Effector memory CD8-positive, alpha-beta T cell (primary cell): ENCODE measurements around the gene CCBE1.
"Not testable (repeated sequence)": the region's sequence is repeated elsewhere in the genome, so short reads cannot be mapped to it uniquely, and the experiment has no call there.

Experiments used
- ATAC-seq: fragments of 150-1000 bp; cut with Tn5 transposase; replicated peaks from 2 replicates; pipeline ENCODE4 v1.10.0; 2021; ENCODE audit warnings: mild to moderate bottlenecking, moderate library complexity
- DNase-seq, 3 experiments: peaks; one replicate each; pipeline ENCODE4 v3.0.0; 2021
- H3K27ac Mint-ChIP-seq, 2 donors: one replicate each; pipeline ENCODE4 v1.8.0; 2022; ENCODE audit warnings: mild to moderate bottlenecking in 2 of 2, mixed read lengths in 2 of 2, moderate library complexity in 2 of 2
- H3K27me3 Mint-ChIP-seq, 2 donors: one replicate each; pipeline ENCODE4 v1.8.0; 2022; ENCODE audit warnings: mixed read lengths in 2 of 2
- H3K36me3 Mint-ChIP-seq: one replicate; pipeline ENCODE4 v1.8.0; 2022; ENCODE audit warnings: mild to moderate bottlenecking, moderate library complexity, mixed read lengths; ENCODE audit not compliant: insufficient read depth
- H3K4me1 Mint-ChIP-seq, 2 donors: one replicate each; pipeline ENCODE4 v1.8.0; 2022; ENCODE audit warnings: low read depth in 2 of 2, mixed read lengths in 2 of 2
- H3K4me3 Mint-ChIP-seq, 2 donors: one replicate each; pipeline ENCODE4 v1.8.0; 2022; ENCODE audit warnings: mild to moderate bottlenecking in 2 of 2, mixed read lengths in 2 of 2, moderate library complexity in 2 of 2
- H3K9me3 Mint-ChIP-seq, 2 donors: one replicate each; pipeline ENCODE4 v1.8.0; 2022; ENCODE audit warnings: mixed read lengths in 2 of 2
- total RNA-seq, 9 experiments: gene quantifications; one replicate each; lab custom pipeline; 2026; lab: John Stamatoyannopoulos, UW

CCBE1 gene
- 0 to 0.42 (median 0.10) reads per million in 9 experiments for total RNA-seq

DNA sequence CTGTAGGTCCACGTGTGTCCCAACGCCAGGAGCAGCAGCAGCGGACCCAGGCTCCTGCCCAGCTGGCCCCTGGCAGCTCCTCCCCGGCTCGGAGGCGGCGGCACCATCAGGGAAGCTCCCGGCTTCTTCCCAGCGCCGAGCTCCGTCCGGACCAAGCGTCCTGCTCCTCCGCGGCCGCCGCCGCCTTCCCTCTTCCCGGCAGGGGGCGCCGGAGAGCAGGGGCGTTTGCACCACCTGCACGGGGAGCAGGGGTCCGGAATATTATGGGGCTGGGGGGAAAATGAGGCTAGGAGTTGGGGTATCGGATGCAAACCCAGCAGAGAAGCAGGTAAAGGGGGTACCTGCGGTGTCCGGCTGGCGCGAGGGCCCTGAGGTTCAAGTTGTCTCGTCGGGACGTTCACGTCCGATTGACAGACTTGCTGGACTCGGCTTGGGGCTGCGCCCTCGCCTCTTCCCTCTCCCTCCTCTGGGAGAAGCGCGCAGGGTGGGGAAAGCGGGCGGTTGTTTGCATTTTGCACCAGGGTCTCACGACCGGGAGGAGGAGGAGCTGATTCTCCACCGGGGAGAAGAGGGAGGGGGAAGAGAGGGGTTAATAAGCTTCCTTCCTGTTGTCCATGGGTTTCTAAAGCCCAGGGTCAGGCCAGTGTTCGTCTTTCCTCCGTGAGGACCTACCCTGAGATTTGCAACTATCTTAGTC, at the start of gene CCBE1:
Gene CCBE1, minus strand, starts transcription at position 188 of the 697 bp plus-strand sequence.
- Mint-ChIP-seq H3K36me3 (no peaks in the 10 kb centered on the region), H3K9me3 (no peaks in the 10 kb centered on the region), H3K27me3 (peaks cover 41 to 58% of the 10 kb centered on the region in 2 donors), H3K4me3 (peak within 1 kb of the TSS in 1 of 2 donors; percentile 34), H3K27ac (no peak within 1 kb of the TSS), H3K4me1 (peaks cover 3 to 4% of the 10 kb centered on the region in 2 donors)
- DNase-seq (peak in 2 of 3 experiments; percentile 1 to 2), ATAC-seq (no peak)

DNA sequence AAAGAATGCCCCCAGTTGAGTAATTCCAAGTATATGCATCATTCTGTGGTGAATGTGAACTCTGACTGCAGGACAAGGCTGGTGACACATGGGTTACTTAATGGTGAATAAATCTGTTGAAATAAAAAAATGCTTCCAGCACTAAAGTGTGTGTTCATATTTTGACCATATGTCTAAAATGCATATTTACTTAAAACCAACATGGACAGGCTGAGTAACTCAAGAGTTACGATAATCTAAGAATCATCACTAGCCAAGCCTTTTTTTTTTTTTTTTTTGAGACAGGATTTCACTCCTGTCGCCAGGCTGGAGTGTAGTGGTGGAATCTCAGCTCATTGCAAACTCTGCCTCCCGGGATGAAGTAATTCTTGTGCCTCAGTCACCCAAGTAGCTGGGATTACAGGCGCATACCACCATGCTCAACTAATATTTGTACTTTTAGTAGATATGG, 47.1 kb upstream of the CCBE1 start:
- Mint-ChIP-seq H3K4me3 (no peak overlapping the region), H3K27me3 (peaks cover 0 to 17% of the 10 kb centered on the region in 2 donors), H3K36me3 (no peaks in the 10 kb centered on the region), H3K9me3 (peaks cover 0 to 3% of the 10 kb centered on the region in 2 donors), H3K4me1 (no peaks in the 10 kb centered on the region), H3K27ac (no peak overlapping the region)
- ATAC-seq (no peak), DNase-seq (no peak)

DNA sequence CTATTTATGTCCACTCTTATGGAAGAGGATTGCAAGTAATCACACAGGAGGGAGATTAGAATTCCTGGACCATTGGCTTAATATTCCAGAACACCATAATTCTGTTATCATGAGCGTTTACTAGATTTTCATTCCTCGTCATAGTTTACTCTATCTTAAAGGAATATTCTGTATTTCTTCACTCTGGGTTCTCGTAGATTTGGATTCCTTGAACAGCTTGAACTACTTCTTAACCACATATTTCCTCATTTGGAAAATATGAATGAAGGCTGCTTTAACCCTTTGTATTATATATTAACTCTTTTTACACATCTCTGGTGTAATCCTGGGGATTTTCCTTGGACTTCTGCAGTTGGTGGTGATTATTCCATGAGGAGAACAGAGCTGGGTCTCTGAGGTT, 46.3 kb upstream of the CCBE1 start:
- DNase-seq (no peak), ATAC-seq (no peak)
- no peaks in the 10 kb centered on the region for H3K4me1 Mint-ChIP-seq
- peaks cover 0 to 16% of the 10 kb centered on the region in 2 donors for H3K27me3 Mint-ChIP-seq
- H3K9me3 Mint-ChIP-seq, result peaks cover 3 to 5% of the 10 kb centered on the region in 2 donors
- H3K36me3 Mint-ChIP-seq, result no peaks in the 10 kb centered on the region
- no peak overlapping the region for H3K4me3 Mint-ChIP-seq
- H3K27ac Mint-ChIP-seq, result no peak overlapping the region

DNA sequence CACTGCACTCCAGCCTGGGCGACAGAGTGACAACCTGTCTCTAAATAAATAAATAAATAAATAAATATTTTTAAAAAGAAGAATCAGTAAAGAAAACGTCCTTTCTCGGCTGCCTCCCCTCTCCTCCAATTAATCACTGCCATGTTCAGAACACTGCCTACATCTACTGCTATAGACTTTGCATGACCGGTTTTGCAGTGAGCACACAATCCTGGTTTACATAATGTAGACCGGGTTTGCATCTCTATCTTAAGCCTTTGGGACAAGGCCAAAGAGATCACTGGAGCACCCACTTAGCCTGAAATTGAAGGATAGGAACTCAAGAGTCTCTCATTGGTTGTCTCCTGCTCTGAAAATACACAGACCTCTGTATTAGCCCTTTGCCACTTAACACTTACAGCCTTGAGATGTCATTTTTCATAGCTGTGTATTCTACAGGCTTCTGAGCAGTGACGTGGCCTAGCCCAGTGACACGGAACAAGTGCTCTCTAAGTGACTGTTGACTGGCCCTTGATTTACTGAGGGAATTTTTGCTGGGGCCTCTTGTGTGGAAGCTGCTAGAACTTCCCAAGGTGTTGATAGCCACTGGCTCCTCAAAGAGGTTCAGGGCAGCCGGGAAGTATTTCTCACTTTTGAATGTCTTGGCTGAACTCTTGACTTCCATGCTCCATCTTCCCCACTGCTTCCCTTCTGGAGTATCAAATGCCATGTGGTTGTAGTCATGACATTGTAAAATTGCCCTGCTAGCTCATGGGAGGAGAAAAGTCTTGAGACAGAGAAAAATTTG, 45.3 kb upstream of the CCBE1 start:
- DNase-seq (no peak), ATAC-seq (no peak)
- H3K4me3 Mint-ChIP-seq, result no peak overlapping the region
- H3K36me3 Mint-ChIP-seq, result no peaks in the 10 kb centered on the region
- H3K4me1 Mint-ChIP-seq, result no peaks in the 10 kb centered on the region
- H3K27me3 Mint-ChIP-seq, result peaks cover 0 to 11% of the 10 kb centered on the region in 2 donors
- H3K9me3 Mint-ChIP-seq, result peaks cover 3 to 7% of the 10 kb centered on the region in 2 donors
- H3K27ac Mint-ChIP-seq, result no peak overlapping the region

DNA sequence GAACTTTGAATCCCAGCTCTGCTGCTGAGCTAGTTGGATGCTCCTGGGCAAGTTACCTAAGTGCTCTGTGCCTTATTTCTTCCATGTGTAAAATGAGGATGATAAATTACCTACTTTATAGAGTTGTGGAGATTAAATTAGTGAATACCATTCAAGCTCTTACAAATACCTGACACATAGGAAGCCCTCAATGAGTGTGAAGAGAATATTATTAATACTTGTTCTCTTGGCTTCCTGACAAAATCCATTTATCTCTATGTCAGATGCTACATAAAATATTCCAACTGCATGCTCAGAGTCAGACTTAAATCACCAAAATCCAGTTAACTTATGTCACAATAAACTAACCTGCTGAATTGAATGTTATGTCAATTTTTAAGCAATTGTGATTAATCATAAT, 42.9 kb upstream of the CCBE1 start:
- no peak for DNase-seq

DNA sequence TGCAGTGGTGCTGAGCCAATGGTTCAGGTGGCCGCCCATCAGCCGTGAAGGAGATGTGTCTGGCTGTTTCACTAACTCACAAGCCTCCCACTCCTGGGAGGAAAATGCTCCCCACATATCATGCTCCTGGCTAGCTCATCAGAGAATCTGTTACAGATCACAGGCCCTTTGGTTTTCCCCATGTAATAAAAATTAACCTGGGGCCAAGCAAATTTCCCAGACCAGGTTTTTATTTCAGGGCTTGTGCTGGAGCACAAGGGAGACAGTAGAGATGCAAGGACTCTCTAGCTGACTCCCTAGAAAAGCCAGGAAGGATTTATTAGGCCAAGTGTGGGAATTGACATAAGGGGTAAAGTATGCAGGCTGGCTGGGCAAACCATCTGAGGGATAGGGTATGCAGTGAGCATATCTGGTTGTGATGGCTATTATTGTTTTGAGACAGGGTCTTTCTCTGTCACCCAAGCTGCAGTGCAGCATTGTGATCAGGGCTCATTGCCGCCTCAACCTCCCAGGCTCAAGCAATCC, 40.6 kb upstream of the CCBE1 start:
- H3K9me3 Mint-ChIP-seq, result peaks cover 1 to 7% of the 10 kb centered on the region in 2 donors
- H3K36me3 Mint-ChIP-seq, result no peaks in the 10 kb centered on the region
- ATAC-seq, result no peak
- peaks cover 4 to 8% of the 10 kb centered on the region in 2 donors for H3K27me3 Mint-ChIP-seq
- H3K4me3 Mint-ChIP-seq, result no peak overlapping the region
- H3K27ac Mint-ChIP-seq, result no peak overlapping the region
- no peaks in the 10 kb centered on the region for H3K4me1 Mint-ChIP-seq
- no peak for DNase-seq

More for the DNA sequence above, 42.9 kb upstream of the CCBE1 start:
- no peak for ATAC-seq
- no peaks in the 10 kb centered on the region for H3K4me1 Mint-ChIP-seq
- H3K4me3 Mint-ChIP-seq, result no peak overlapping the region
- H3K36me3 Mint-ChIP-seq, result no peaks in the 10 kb centered on the region
- H3K9me3 Mint-ChIP-seq, result peaks cover 3 to 7% of the 10 kb centered on the region in 2 donors
- H3K27ac Mint-ChIP-seq, result no peak overlapping the region
- peaks cover 2 to 4% of the 10 kb centered on the region in 2 donors for H3K27me3 Mint-ChIP-seq

DNA sequence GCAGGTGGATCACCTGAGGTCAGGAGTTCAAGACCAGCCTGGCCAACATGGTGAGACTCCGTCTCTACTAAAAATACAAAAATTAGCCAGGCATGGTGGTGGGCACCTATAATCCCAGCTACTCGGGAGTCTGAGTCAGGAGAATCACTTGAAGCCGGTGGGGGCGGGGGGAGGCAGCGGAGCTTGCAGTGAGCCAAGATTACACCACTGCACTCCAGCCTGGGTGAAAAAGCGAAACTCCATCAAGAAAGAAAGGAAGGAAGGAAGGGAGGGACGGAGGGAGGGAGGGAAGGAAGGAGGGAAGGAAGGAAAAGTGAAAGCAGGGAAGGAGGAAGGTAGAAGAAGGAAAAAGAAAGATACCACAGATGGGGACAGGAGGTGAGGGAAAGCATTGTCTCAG, 40.1 kb upstream of the CCBE1 start:
- DNase-seq, ATAC-seq, H3K36me3 Mint-ChIP-seq, H3K27ac Mint-ChIP-seq, H3K4me1 Mint-ChIP-seq, H3K4me3 Mint-ChIP-seq, H3K9me3 Mint-ChIP-seq, H3K27me3 Mint-ChIP-seq: not testable (repeated sequence)

DNA sequence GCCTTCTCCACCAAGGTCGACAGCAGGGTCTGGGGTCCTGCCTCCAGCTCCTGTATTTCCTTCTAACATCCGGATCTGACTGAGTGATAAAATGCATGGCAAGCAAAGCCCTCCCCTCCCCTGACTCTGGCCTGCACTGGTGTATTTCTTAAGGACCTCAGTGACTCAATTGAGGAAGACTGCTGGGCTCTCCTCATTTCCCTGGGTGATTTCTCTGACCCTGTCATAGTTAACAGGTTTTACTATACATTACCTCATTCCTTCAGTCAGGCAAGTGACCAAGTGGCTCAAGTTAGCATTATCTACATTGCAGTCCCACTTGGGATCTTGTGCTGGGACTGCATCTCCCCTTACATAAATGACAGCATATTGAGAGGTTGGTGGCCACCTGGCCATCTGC, 38.8 kb upstream of the CCBE1 start:
- H3K27me3 Mint-ChIP-seq, result peaks cover 4 to 8% of the 10 kb centered on the region in 2 donors
- H3K9me3 Mint-ChIP-seq, result peaks cover 1 to 7% of the 10 kb centered on the region in 2 donors
- H3K4me3 Mint-ChIP-seq, result no peak overlapping the region
- no peak for DNase-seq
- no peak for ATAC-seq
- no peaks in the 10 kb centered on the region for H3K36me3 Mint-ChIP-seq
- no peaks in the 10 kb centered on the region for H3K4me1 Mint-ChIP-seq
- no peak overlapping the region for H3K27ac Mint-ChIP-seq

DNA sequence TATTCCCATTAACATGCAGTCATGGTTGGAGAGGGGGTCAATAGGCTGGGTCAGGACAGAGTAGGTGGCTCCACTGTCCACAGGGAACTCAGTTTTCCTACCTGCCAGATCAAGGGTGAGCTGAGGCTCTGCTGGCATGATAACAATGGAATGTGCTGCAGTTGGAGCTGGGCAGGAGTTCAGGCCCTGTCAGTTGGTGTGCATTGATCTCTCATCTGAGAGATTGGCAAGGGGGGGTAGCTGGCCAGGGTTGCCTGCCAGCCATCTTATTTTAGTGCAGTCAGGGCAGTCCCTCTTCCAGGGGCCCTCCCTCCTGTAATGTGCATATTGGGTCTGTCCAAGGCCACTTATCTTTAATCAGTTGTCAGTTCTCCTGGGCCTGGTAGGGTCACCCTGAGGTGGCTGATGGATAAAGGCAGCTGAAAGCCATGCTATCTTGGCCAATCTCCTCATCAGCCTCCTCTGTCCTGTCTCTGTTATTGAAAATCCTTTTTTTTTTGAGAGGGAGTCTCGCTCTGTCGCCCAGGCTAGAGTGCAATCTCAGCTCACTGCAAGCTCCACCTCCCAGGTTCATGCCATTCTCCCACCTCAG, 38.1 kb upstream of the CCBE1 start:
- H3K4me3 Mint-ChIP-seq, result no peak overlapping the region
- no peak for ATAC-seq

DNA sequence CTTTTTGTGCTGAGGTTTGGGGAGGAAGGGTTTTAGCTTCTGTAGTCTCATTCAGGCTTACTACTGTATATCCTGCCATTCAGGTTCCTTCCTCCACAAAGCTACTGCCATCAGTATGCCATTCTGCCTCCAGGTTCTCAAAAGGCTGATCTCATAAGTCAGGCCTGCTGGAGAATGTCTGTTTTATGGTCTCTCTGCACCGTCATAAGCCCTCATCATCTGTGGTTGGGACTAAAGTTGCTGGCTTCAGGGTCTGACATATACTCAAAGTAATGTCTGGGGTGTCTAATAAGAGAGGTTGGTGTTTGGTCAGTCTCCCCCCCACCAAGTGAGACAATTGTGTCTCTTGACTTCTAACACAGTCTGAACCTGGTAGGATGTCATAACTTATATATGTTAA, 36.2 kb upstream of the CCBE1 start:
- Mint-ChIP-seq H3K4me1 (no peaks in the 10 kb centered on the region), H3K4me3 (no peak overlapping the region)
- no peak for DNase-seq

More for the DNA sequence above, 38.1 kb upstream of the CCBE1 start:
- H3K27me3 Mint-ChIP-seq, result peaks cover 4 to 8% of the 10 kb centered on the region in 2 donors
- H3K27ac Mint-ChIP-seq, result no peak overlapping the region
- H3K4me1 Mint-ChIP-seq, result no peaks in the 10 kb centered on the region
- no peaks in the 10 kb centered on the region for H3K36me3 Mint-ChIP-seq
- peaks cover 1 to 7% of the 10 kb centered on the region in 2 donors for H3K9me3 Mint-ChIP-seq
- DNase-seq, result no peak

DNA sequence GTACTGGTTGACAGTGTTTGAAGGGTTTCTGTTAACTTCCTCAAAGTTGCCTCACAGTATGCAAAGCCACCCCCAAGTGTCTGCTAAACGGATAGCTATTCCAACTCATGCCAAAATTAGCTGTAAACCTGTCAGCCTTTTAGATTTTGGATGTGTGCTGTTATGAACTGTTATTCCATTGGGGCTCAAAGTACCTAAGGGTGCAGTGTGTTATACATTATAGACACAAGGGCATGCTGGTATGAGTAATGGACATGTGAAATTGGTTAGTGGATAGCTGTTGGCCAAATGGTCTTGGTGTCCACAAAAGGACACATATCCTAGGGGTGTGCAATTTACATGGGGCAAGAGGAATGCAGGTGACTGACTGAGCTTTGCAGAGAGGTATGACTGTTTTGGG, 33.7 kb upstream of the CCBE1 start:
- H3K4me1 Mint-ChIP-seq, result no peaks in the 10 kb centered on the region
- H3K27ac Mint-ChIP-seq, result no peak overlapping the region
- ATAC-seq (no peak), DNase-seq (no peak)
- H3K9me3 Mint-ChIP-seq, result no peaks in the 10 kb centered on the region
- no peak overlapping the region for H3K4me3 Mint-ChIP-seq
- H3K27me3 Mint-ChIP-seq, result peaks cover 0 to 8% of the 10 kb centered on the region in 2 donors
- no peaks in the 10 kb centered on the region for H3K36me3 Mint-ChIP-seq

More for the DNA sequence above, 36.2 kb upstream of the CCBE1 start:
- Mint-ChIP-seq H3K36me3 (no peaks in the 10 kb centered on the region), H3K27me3 (peaks cover under 1 to 8% of the 10 kb centered on the region in 2 donors), H3K9me3 (peaks cover 0 to under 1% of the 10 kb centered on the region in 2 donors), H3K27ac (no peak overlapping the region)
- ATAC-seq, result no peak

DNA sequence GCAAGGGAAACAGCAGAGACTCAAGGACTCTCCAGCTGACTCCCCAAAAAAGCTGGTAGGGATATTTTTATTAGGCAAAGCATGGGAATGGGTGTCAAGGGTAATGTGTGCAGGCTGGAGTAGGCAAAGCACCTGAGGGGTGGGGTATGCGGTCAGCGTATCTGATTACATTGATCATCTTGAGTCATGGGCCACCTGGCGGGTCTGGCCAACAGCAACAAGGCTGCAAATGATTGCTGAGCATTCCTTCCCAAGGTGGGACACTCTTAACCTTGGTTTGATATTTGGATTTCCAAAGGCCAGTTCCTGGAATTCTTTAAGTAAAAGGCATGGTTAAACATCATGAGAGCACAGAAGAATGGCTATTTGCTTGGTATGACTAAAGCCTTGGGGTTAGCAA, 32.6 kb upstream of the CCBE1 start:
- no peaks in the 10 kb centered on the region for H3K4me1 Mint-ChIP-seq
- DNase-seq, result no peak
- H3K27me3 Mint-ChIP-seq, result peaks cover 0 to 2% of the 10 kb centered on the region in 2 donors
- ATAC-seq, result no peak
- no peaks in the 10 kb centered on the region for H3K9me3 Mint-ChIP-seq
- no peaks in the 10 kb centered on the region for H3K36me3 Mint-ChIP-seq
- H3K27ac Mint-ChIP-seq, result no peak overlapping the region
- no peak overlapping the region for H3K4me3 Mint-ChIP-seq

DNA sequence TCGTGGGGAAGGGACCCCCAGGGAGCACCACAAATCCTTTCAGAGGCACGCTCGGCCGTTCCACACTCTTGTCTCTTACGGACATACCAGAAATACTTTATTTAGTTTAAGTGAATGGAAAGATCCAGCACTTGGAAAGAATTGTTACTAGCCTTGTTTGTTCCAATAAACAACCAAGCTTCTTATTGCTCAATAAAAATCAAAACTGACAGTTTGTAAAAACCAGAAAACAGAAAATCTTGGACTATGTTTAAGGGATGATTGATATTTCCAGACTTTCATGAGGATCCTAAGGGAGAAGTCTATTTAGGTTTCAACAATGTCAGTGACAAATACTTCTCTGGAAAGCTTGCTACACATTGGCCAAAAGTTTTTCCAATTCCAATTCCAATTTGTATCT, 31.6 kb upstream of the CCBE1 start:
- Mint-ChIP-seq H3K4me1 (no peaks in the 10 kb centered on the region), H3K27me3 (no peaks in the 10 kb centered on the region), H3K36me3 (no peaks in the 10 kb centered on the region), H3K27ac (no peak overlapping the region), H3K9me3 (no peaks in the 10 kb centered on the region), H3K4me3 (no peak overlapping the region)
- DNase-seq (no peak), ATAC-seq (no peak)
